ENCODE measurements around the gene EPDR1.
A peak's percentile ranks its signal among the peaks of the same experiment; 100 is the strongest.

The EPDR1 gene

GRCh38 chr7:37901890-37902524 lies 18.4 kb upstream of the EPDR1 start:
- H3K4me3 ChIP-seq (ENCODE audit: low read length) = no peak overlapping the region
- DNase-seq (ENCODE audit: low read depth) = no peak
- TF ChIP-seq CTCF (IDR thresholded peaks at IDR 0.05; ENCODE audit: insufficient read depth, low read depth, low read length, missing control alignments) = no peak

DNA sequence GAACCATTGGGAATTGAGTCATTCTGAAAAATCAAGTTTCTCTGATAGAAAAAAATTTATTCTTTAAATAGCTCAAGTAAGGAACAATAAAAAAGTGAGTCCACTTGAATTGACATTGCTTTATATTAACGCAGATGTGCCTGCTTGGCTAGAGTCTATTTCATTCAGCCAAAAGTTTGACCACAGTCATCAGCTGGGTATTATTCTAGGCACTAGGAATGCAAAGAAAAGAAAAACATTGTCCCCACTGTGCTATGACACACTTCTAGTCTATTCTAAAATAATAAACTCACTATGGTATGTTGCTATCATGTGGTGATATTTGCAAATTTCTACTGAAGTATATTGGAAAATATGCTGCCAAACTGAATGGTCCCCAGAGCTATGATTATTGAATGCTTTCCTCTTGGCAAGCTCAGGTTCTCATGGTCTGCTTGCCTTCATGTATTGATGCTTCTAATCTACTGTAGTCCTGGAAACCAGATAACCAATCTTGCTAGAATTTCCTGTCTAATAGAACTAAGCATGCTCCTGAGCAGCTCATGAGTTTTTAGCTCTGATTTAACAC lies 12.1 kb upstream of the EPDR1 start:
- TF ChIP-seq CTCF (IDR thresholded peaks at IDR 0.05; ENCODE audit: insufficient read depth, low read depth, low read length, missing control alignments) = no peak
- no peak for DNase-seq (ENCODE audit: low read depth)
- H3K4me3 ChIP-seq (ENCODE audit: low read length) = no peak overlapping the region

DNA sequence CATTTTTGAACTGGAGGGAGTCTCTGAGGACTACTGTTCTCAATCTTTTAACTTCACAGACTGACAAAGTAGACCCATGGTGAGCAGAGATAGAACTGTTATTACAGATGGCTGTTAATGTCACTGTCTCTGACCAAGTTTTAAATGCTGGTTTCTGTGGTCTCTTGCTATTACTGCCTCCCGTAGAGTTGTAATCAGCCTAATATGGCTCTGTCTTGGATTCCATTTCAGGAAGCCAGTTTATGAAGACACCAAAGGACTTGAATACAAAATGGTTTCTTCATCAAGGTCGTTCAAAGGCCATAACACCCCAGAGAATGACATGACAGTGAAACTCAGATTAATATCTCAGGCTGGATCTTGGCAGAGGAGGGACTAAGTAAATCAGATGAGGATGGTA lies 7.7 kb upstream of the EPDR1 start:
- no peak overlapping the region for H3K4me3 ChIP-seq (ENCODE audit: low read length)
- no peak for TF ChIP-seq CTCF (IDR thresholded peaks at IDR 0.05; ENCODE audit: insufficient read depth, low read depth, low read length, missing control alignments)
- no peak for DNase-seq (ENCODE audit: low read depth)

DNA sequence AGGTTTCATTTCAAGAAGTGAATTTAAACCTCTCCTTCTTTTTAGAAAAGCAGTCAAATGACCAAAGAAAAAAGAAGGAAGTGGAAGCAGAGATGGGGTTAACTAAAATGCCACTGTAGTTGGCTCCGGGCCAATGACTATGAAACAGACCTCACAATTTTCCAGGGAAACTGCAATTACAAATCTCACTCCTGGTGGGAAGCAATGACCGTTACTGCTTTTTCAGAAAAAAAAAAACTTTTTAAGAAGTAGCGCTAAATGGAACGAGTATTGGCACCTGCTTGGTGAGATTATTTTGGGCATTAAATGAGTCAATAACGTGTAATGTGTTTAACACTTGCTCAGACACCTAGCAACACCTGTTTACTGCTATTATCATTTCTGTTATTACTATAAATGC lies 5.0 kb upstream of the EPDR1 start:
- TF ChIP-seq CTCF (IDR thresholded peaks at IDR 0.05; ENCODE audit: insufficient read depth, low read depth, low read length, missing control alignments) = no peak
- DNase-seq (ENCODE audit: low read depth) = no peak
- no peak overlapping the region for H3K4me3 ChIP-seq (ENCODE audit: low read length)

- H3K4me3 ChIP-seq (ENCODE audit: low read length) = no peak overlapping the region
- TF ChIP-seq CTCF (IDR thresholded peaks at IDR 0.05; ENCODE audit: insufficient read depth, low read depth, low read length, missing control alignments) = no peak
- DNase-seq (ENCODE audit: low read depth) = no peak
These were observed 4.3 kb upstream of the EPDR1 start for GRCh38 chr7:37916017-37916672.

DNA sequence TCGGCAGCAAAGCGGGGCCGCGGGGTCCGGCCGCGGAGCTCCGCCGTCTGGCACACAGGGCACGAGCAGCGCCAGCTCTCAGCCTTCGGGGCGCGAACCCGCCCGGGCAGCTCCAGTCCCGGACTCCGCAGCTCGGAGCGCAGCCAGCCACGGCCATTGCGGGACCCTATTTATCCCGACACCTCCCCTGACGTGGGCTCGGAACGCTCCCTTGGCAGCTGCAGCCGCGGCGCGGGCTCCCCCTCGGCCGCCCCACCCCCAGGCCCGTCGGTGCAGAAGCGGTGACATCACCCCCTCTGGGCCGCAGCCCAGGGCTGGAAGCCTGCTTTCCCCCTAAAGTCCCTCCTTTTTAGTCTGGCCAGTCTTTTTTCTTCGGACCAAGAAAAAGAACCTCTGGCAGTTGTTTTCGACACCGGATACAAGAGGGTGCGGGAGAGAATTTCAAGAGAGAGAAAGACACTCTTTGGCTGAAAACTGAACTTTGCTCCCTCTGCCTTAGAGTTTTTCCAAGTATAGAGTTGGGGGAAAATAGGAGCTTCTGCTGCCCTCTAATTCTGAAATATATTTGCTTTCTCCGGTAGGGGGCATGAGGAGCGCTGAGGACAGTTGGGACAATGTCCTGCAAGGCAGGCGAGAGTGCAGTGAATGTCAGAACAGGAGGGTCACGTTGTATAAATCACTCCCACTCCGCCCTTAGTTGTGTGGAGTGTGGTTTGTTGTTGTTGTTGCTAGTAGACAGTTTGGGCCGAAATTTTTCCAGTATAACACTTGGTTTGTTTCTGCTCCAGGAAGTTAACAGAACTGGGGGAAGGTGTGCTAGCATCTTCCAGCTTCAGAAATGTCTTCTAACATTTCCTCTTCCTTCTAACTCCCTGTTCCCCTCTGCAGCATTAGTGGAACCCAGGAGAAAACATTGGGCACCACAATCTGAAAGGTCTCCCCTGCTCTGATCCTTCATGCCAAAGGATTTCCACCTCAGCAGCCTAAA lies 3.5 kb upstream of the EPDR1 start, which contains the start of gene SFRP4:
TSS of gene SFRP4 (minus strand) at position 145 of the 988 bp plus-strand sequence. CDS start 280 bp downstream, outside the sequence.
- DNase-seq (ENCODE audit: low read depth) = peak; percentile 36
- H3K4me3 ChIP-seq (ENCODE audit: low read length) = no peak within 1 kb of the TSS
- TF ChIP-seq CTCF (IDR thresholded peaks at IDR 0.05; ENCODE audit: insufficient read depth, low read depth, low read length, missing control alignments) = peak; percentile 54
